Measurements from ENCODE around the gene ALPG. TPM values are rescaled to one million over a fixed set of nuclear protein-coding genes. Genes with fewer than 3 reads are reported as not detected.

The ALPG gene
- total and polyA plus RNA-seq, 2 of the 4 experiments (the other 2 are of a cell fraction) = not detected

Small RNAs within 50 kb of the gene (microRNA-seq; reads per million reads assigned to microRNA genes)
- gene AC068134.4 (ENCODE audit: insufficient read depth, insufficient read length) = not detected

Small RNAs within 50 kb of the gene (small RNA-seq; reads per million reads assigned to genes)
- 0 reads per million in 5 experiments for gene AC068134.4

Other genes with a start within 250 kb of the ALPG start
- gene ALPP, start 28.1 kb upstream of the ALPG start, total RNA-seq (2012; rRNA removed) = not detected in 2 replicates
- not detected in 2 replicates for gene ALPP, start 28.1 kb upstream of the ALPG start, polyA plus RNA-seq (2012; rRNA removed)
- gene ALPI, start 49.3 kb downstream of the ALPG start, total RNA-seq (2012; rRNA removed) = not detected in 2 replicates
- gene ALPI, start 49.3 kb downstream of the ALPG start, polyA plus RNA-seq (2012; rRNA removed) = not detected in 2 replicates
- not detected in 2 replicates for gene ECEL1, start 81.0 kb downstream of the ALPG start, total RNA-seq (2012; rRNA removed)
- not detected in 2 replicates for gene ECEL1, start 81.0 kb downstream of the ALPG start, polyA plus RNA-seq (2012; rRNA removed)
- not detected in 2 replicates for gene PRSS56, start 113.5 kb downstream of the ALPG start, total RNA-seq (2012; rRNA removed)
- not detected in 2 replicates for gene PRSS56, start 113.5 kb downstream of the ALPG start, polyA plus RNA-seq (2012; rRNA removed)
- not detected in 2 replicates for gene CHRND, start 119.3 kb downstream of the ALPG start, total RNA-seq (2012; rRNA removed)
- gene CHRND, start 119.3 kb downstream of the ALPG start, polyA plus RNA-seq (2012; rRNA removed) = not detected in 2 replicates
- not detected in 2 replicates for gene CHRNG, start 132.8 kb downstream of the ALPG start, total RNA-seq (2012; rRNA removed)
- gene CHRNG, start 132.8 kb downstream of the ALPG start, polyA plus RNA-seq (2012; rRNA removed) = not detected in 2 replicates
- gene TIGD1, start 143.7 kb downstream of the ALPG start, total RNA-seq (2012; rRNA removed) = 2.7 and 2.8 TPM in 2 replicates
- 2.4 and 2.9 TPM in 2 replicates for gene TIGD1, start 143.7 kb downstream of the ALPG start, polyA plus RNA-seq (2012; rRNA removed)
- 105 and 149 TPM in 2 replicates for gene EIF4E2, start 143.8 kb downstream of the ALPG start, total RNA-seq (2012; rRNA removed)
- gene EIF4E2, start 143.8 kb downstream of the ALPG start, polyA plus RNA-seq (2012; rRNA removed) = 44.0 and 52.1 TPM in 2 replicates
- gene EFHD1, start 226.8 kb downstream of the ALPG start, total RNA-seq (2012; rRNA removed) = not detected in 2 replicates
- 0.27 and 0.36 TPM in 2 replicates for gene EFHD1, start 226.8 kb downstream of the ALPG start, polyA plus RNA-seq (2012; rRNA removed)